A673 (cell line): Measurements from ENCODE around the gene NGDN.

Source experiments
- EZH2 ChIP-seq: fragments of 200-600 bp; sonication (generic); IDR thresholded peaks from 2 replicates; pipeline ENCODE4 v1.6.1; 2017; ENCODE audit warnings: borderline replicate concordance, low read depth, mild to moderate bottlenecking, mixed read lengths, antibody characterized with exemption, low read length; ENCODE audit not compliant: poor library complexity, severe bottlenecking
- TF ChIP-seq, protein P1 (sequence below): fragments of 300-800, 200-600 bp; sonication (generic); conservative IDR thresholded peaks from 2 replicates; pipeline ENCODE4 v1.5.1; 2017; ENCODE audit warnings: low read depth, mild to moderate bottlenecking, antibody characterized with exemption, low read length, moderate library complexity, mixed read lengths

DNA sequence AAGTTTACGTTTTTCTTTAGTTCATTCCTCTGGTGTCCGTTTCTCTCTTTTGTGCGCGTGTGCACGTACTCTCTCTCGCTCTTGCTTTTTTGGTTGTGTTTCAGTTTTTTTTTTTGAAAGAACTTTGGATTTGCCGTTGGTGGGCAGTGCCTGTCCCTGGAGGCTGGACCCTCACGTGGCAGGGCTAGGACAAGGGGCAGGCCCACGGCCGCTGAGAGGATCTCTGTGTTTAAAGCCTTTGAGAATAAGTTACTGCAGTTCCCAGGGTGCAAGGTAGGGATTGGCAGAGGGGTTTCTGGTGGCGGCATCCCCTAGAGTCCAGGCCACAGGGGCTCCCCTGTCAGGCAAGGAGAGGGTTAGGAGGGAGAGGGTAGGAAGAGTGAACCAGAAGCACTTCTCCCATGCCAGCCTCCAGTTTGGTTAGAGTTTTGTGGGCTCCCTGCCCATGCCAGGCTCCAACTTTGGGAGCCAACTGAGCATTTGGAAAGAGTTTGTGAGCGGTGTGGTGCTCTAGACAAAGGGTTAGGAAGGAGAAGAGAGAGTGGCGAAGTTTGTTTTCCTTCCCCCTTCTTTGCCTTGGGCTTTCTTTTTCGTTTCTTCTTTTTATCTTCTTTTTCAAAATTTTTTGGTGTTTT is 51.5 kb downstream of the NGDN start:
- TF ChIP-seq, protein P1, sequence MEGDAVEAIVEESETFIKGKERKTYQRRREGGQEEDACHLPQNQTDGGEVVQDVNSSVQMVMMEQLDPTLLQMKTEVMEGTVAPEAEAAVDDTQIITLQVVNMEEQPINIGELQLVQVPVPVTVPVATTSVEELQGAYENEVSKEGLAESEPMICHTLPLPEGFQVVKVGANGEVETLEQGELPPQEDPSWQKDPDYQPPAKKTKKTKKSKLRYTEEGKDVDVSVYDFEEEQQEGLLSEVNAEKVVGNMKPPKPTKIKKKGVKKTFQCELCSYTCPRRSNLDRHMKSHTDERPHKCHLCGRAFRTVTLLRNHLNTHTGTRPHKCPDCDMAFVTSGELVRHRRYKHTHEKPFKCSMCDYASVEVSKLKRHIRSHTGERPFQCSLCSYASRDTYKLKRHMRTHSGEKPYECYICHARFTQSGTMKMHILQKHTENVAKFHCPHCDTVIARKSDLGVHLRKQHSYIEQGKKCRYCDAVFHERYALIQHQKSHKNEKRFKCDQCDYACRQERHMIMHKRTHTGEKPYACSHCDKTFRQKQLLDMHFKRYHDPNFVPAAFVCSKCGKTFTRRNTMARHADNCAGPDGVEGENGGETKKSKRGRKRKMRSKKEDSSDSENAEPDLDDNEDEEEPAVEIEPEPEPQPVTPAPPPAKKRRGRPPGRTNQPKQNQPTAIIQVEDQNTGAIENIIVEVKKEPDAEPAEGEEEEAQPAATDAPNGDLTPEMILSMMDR = no peak
- no peak for TF ChIP-seq EZH2
